ENCODE measurements around the gene PARN.

DNA sequence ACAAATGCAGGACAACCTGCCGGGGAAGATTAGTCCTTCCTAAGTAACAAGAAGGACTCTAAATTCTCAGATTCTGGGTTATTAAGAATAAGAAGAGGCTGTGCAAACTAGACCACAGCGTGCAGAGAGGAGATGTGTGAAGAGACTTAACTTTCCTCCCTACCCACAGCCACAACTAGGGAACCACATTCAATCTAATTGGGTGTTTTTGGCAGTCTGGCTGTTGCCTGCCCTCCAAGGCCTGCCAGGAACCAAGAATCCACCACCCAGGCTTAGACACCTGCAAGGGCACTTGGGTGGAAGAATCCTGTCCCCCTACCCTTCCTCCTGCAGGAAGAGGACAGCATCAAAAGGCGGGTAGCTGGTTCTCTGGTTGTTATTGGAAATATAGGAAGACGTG lies 202.0 kb downstream of the PARN start:
- TF ChIP-seq EP300 (IDR thresholded peaks at IDR 0.05) (no peak), POLR2A (IDR thresholded peaks at IDR 0.05) (no peak)
- TF ChIP-seq, protein P1, sequence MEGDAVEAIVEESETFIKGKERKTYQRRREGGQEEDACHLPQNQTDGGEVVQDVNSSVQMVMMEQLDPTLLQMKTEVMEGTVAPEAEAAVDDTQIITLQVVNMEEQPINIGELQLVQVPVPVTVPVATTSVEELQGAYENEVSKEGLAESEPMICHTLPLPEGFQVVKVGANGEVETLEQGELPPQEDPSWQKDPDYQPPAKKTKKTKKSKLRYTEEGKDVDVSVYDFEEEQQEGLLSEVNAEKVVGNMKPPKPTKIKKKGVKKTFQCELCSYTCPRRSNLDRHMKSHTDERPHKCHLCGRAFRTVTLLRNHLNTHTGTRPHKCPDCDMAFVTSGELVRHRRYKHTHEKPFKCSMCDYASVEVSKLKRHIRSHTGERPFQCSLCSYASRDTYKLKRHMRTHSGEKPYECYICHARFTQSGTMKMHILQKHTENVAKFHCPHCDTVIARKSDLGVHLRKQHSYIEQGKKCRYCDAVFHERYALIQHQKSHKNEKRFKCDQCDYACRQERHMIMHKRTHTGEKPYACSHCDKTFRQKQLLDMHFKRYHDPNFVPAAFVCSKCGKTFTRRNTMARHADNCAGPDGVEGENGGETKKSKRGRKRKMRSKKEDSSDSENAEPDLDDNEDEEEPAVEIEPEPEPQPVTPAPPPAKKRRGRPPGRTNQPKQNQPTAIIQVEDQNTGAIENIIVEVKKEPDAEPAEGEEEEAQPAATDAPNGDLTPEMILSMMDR (IDR thresholded peaks at IDR 0.05): no peak

Measured in stomach (tissue), 4 donors.